GM12891 (cell line): ENCODE measurements around the gene CMPK2.

ENCODE experiments used
- PAX5 ChIP-seq: IDR thresholded peaks from 2 replicates; pipeline ENCODE4 v1.6.1; 2011; ENCODE audit warnings: low read length, moderate library complexity, mild to moderate bottlenecking; ENCODE audit not compliant: insufficient read depth, severe bottlenecking
- POLR2A ChIP-seq: IDR thresholded peaks from 2 replicates; pipeline ENCODE4 v1.6.1; 2011; ENCODE audit warnings: low read depth, low read length, control low read depth
- POLR2AphosphoS5 ChIP-seq: IDR thresholded peaks from 2 replicates; pipeline ENCODE4 v1.6.1; 2011; ENCODE audit warnings: low read depth, low read length, control low read depth
- POU2F2 ChIP-seq: IDR thresholded peaks from 2 replicates; pipeline ENCODE4 v1.6.1; 2011; ENCODE audit warnings: low read depth, mild to moderate bottlenecking, control low read depth, low read length, moderate library complexity
- SPI1 ChIP-seq: IDR thresholded peaks from 2 replicates; pipeline ENCODE4 v1.6.1; 2011; ENCODE audit warnings: low read depth, low read length, control low read depth

- TF ChIP-seq POLR2A (no peak), POLR2AphosphoS5 (no peak), PAX5 (no peak), POU2F2 (no peak), SPI1 (no peak)
These were observed 47.9 kb upstream of the CMPK2 start for GRCh38 chr2:6913415-6914157.
